ENCODE results near the gene PTPRG. TPM values are rescaled to one million over a fixed set of nuclear protein-coding genes. Genes with fewer than 3 reads are reported as not detected.
A peak's percentile ranks its signal among the peaks of the same experiment; 100 is the strongest.

Gene PTPRG
- total RNA-seq, 2 donors from 2014 or later, result 76.5 to 108 TPM

GRCh38 chr3:61858054-61858453, 296.7 kb downstream of the PTPRG start:
- Mint-ChIP-seq H3K27ac (no peak overlapping the region), H3K27me3 (ENCODE audit: insufficient read depth) (no peaks in the 10 kb centered on the region), H3K9me3 (no peaks in the 10 kb centered on the region), H3K36me3 (ENCODE audit: low read depth) (no peaks in the 10 kb centered on the region), H3K4me1 (peaks cover 48% of the 10 kb centered on the region), H3K4me3 (no peak overlapping the region)
- Histone ChIP-seq H3K4me1 (ENCODE audit: control insufficient read depth, insufficient read depth, low read length) (peaks cover 5% of the 10 kb centered on the region), H3K27ac (ENCODE audit: low read depth, low read length) (no peak overlapping the region), H3K27me3 (ENCODE audit: control insufficient read depth, insufficient read depth, low read length, poor library complexity, severe bottlenecking) (no peaks in the 10 kb centered on the region), H3K9me3 (ENCODE audit: control insufficient read depth, low read length) (peaks cover 5% of the 10 kb centered on the region), H3K4me3 (ENCODE audit: low read length) (no peak overlapping the region), H3K36me3 (ENCODE audit: control insufficient read depth, insufficient read depth, low read length) (no peaks in the 10 kb centered on the region), H3K9ac (ENCODE audit: extremely low read depth, low read length, poor library complexity, severe bottlenecking) (no peak overlapping the region)
- TF ChIP-seq CTCF (conservative IDR thresholded peaks at IDR 0.05), result peak; percentile 49
- no peak for DNase-seq
- 61 to 100% methylated on average over 1 to 2 of the region's 2 CpGs for WGBS, 2 experiments (ENCODE audit: insufficient coverage in 1 of 2, insufficient read length in 1 of 2)

GRCh38 chr3:61861410-61861809, 300.0 kb downstream of the PTPRG start:
- 85 to 100% methylated on average over 1 of the region's 1 CpG for WGBS, 2 experiments (ENCODE audit: insufficient coverage in 1 of 2, insufficient read length in 1 of 2)
- no peaks in the 10 kb centered on the region for H3K9me3 Mint-ChIP-seq
- no peaks in the 10 kb centered on the region for H3K27me3 Mint-ChIP-seq (ENCODE audit: insufficient read depth)
- peaks cover 52% of the 10 kb centered on the region for H3K4me1 Mint-ChIP-seq
- H3K9me3 ChIP-seq (ENCODE audit: control insufficient read depth, low read length), result peaks cover 5% of the 10 kb centered on the region
- peak; percentile 54 for DNase-seq
- no peaks in the 10 kb centered on the region for H3K27me3 ChIP-seq (ENCODE audit: control insufficient read depth, insufficient read depth, low read length, poor library complexity, severe bottlenecking)
- H3K4me3 Mint-ChIP-seq, result no peak overlapping the region
- H3K27ac Mint-ChIP-seq, result peak overlapping the region; percentile 8
- no peaks in the 10 kb centered on the region for H3K36me3 Mint-ChIP-seq (ENCODE audit: low read depth)
- no peak for TF ChIP-seq CTCF (conservative IDR thresholded peaks at IDR 0.05)
- H3K4me3 ChIP-seq (ENCODE audit: low read length), result no peak overlapping the region
- H3K36me3 ChIP-seq (ENCODE audit: control insufficient read depth, insufficient read depth, low read length), result no peaks in the 10 kb centered on the region
- H3K27ac ChIP-seq (ENCODE audit: low read depth, low read length), result no peak overlapping the region
- peaks cover 5% of the 10 kb centered on the region for H3K4me1 ChIP-seq (ENCODE audit: control insufficient read depth, insufficient read depth, low read length)
- no peak overlapping the region for H3K9ac ChIP-seq (ENCODE audit: extremely low read depth, low read length, poor library complexity, severe bottlenecking)

GRCh38 chr3:61862614-61863289, 301.4 kb downstream of the PTPRG start:
- H3K4me3 Mint-ChIP-seq, result no peak overlapping the region
- TF ChIP-seq CTCF (conservative IDR thresholded peaks at IDR 0.05), result no peak
- no peaks in the 10 kb centered on the region for H3K27me3 Mint-ChIP-seq (ENCODE audit: insufficient read depth)
- no peaks in the 10 kb centered on the region for H3K9me3 Mint-ChIP-seq
- no peak overlapping the region for H3K4me3 ChIP-seq (ENCODE audit: low read length)
- no peaks in the 10 kb centered on the region for H3K36me3 ChIP-seq (ENCODE audit: control insufficient read depth, insufficient read depth, low read length)
- peaks cover 5% of the 10 kb centered on the region for H3K4me1 ChIP-seq (ENCODE audit: control insufficient read depth, insufficient read depth, low read length)
- DNase-seq, result no peak
- peaks cover 47% of the 10 kb centered on the region for H3K4me1 Mint-ChIP-seq
- WGBS, 2 experiments (ENCODE audit: insufficient coverage in 1 of 2, insufficient read length in 1 of 2), result 91 to 92% methylated on average over 6 to 7 of the region's 7 CpGs
- H3K36me3 Mint-ChIP-seq (ENCODE audit: low read depth), result no peaks in the 10 kb centered on the region
- H3K27ac ChIP-seq (ENCODE audit: low read depth, low read length), result no peak overlapping the region
- no peaks in the 10 kb centered on the region for H3K27me3 ChIP-seq (ENCODE audit: control insufficient read depth, insufficient read depth, low read length, poor library complexity, severe bottlenecking)
- peaks cover 5% of the 10 kb centered on the region for H3K9me3 ChIP-seq (ENCODE audit: control insufficient read depth, low read length)
- H3K9ac ChIP-seq (ENCODE audit: extremely low read depth, low read length, poor library complexity, severe bottlenecking), result no peak overlapping the region
- no peak overlapping the region for H3K27ac Mint-ChIP-seq
